ENCODE data around the gene GPR35.
"Not testable (repeated sequence)": the region's sequence is repeated elsewhere in the genome, so short reads cannot be mapped to it uniquely, and the experiment has no call there.

DNA sequence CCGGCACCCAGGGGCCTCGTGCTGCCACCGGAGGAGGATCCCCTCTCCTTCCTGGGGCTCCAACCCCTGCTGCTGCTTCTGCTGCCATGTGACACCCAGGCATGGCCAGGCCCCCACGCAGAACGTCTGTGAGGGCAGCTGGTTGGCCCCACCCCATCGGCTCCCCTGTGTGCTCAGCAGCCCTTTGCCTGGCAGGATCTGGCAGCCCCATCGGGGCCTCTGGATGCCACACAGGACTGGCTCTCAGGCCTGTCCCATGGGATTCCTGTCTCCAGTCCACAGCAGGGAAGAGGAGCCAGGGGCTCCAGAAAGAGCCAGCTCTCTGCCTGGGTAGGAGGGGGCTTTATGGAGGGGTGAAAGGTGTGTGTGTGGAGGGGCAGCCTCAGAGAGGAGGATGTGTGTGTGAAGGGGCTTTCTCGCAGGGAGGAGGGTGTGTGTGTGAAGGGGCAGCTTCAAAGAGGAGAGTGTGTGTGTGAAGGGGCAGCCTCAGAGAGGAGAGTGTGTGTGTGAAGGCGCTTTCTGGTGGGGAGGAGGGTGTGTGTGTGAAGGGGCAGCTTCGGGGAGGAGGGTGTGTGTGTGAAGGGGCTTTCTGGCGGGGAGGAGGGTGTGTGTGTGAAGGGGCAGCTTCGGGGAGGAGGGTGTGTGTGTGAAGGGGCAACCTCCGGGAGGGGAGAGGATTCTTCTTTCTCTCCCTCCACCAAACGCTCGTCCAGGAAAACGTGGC lies 49.3 kb downstream of the GPR35 start:
- TF ChIP-seq, protein P1, sequence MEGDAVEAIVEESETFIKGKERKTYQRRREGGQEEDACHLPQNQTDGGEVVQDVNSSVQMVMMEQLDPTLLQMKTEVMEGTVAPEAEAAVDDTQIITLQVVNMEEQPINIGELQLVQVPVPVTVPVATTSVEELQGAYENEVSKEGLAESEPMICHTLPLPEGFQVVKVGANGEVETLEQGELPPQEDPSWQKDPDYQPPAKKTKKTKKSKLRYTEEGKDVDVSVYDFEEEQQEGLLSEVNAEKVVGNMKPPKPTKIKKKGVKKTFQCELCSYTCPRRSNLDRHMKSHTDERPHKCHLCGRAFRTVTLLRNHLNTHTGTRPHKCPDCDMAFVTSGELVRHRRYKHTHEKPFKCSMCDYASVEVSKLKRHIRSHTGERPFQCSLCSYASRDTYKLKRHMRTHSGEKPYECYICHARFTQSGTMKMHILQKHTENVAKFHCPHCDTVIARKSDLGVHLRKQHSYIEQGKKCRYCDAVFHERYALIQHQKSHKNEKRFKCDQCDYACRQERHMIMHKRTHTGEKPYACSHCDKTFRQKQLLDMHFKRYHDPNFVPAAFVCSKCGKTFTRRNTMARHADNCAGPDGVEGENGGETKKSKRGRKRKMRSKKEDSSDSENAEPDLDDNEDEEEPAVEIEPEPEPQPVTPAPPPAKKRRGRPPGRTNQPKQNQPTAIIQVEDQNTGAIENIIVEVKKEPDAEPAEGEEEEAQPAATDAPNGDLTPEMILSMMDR (IDR thresholded peaks at IDR 0.05; ENCODE audit: low read depth, low read length, missing input control), result not testable (repeated sequence)
- TF ChIP-seq, protein P2, sequence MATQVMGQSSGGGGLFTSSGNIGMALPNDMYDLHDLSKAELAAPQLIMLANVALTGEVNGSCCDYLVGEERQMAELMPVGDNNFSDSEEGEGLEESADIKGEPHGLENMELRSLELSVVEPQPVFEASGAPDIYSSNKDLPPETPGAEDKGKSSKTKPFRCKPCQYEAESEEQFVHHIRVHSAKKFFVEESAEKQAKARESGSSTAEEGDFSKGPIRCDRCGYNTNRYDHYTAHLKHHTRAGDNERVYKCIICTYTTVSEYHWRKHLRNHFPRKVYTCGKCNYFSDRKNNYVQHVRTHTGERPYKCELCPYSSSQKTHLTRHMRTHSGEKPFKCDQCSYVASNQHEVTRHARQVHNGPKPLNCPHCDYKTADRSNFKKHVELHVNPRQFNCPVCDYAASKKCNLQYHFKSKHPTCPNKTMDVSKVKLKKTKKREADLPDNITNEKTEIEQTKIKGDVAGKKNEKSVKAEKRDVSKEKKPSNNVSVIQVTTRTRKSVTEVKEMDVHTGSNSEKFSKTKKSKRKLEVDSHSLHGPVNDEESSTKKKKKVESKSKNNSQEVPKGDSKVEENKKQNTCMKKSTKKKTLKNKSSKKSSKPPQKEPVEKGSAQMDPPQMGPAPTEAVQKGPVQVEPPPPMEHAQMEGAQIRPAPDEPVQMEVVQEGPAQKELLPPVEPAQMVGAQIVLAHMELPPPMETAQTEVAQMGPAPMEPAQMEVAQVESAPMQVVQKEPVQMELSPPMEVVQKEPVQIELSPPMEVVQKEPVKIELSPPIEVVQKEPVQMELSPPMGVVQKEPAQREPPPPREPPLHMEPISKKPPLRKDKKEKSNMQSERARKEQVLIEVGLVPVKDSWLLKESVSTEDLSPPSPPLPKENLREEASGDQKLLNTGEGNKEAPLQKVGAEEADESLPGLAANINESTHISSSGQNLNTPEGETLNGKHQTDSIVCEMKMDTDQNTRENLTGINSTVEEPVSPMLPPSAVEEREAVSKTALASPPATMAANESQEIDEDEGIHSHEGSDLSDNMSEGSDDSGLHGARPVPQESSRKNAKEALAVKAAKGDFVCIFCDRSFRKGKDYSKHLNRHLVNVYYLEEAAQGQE (IDR thresholded peaks at IDR 0.05), result not testable (repeated sequence)
- not testable (repeated sequence) for TF ChIP-seq RXRA (IDR thresholded peaks at IDR 0.05); GABPA (IDR thresholded peaks at IDR 0.05 in 1 of 2, conservative IDR thresholded peaks at IDR 0.05 in 1 of 2); RAD21 (IDR thresholded peaks at IDR 0.05); SP1 (IDR thresholded peaks at IDR 0.05); TAF1 (conservative IDR thresholded peaks at IDR 0.05); FOXA2 (IDR thresholded peaks at IDR 0.05); EGR1 (IDR thresholded peaks at IDR 0.05; ENCODE audit: low read depth in 2 of 2); JUND (IDR thresholded peaks at IDR 0.05); YY1 (IDR thresholded peaks at IDR 0.05); HNF4A (conservative IDR thresholded peaks at IDR 0.05)
- TF ChIP-seq, protein P3, sequence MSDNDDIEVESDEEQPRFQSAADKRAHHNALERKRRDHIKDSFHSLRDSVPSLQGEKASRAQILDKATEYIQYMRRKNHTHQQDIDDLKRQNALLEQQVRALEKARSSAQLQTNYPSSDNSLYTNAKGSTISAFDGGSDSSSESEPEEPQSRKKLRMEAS (IDR thresholded peaks at IDR 0.05), result not testable (repeated sequence)
